ENCODE data around the gene ITGAL. TPM values are rescaled to one million over a fixed set of nuclear protein-coding genes. Genes with fewer than 3 reads are reported as not detected.

Gene ITGAL
- total RNA-seq, 2 experiments from 2014 or later, result 210 to 222 TPM

- ATAC-seq, result no peak
- Mint-ChIP-seq H3K4me1 (peaks cover 29% of the 10 kb centered on the region), H3K27ac (peak overlapping the region; percentile 9), H3K36me3 (ENCODE audit: low read depth) (peaks cover 67% of the 10 kb centered on the region), H3K9me3 (ENCODE audit: low read depth) (no peaks in the 10 kb centered on the region), H3K4me3 (no peak overlapping the region), H3K27me3 (no peaks in the 10 kb centered on the region)
- DNase-seq, result no peak
- POLR2A ChIA-PET, result interaction anchor here (0.6 to 1.3 kb wide), 3 partner anchors 19 to 34 kb away, joined by 3 to 4 read pairs (median 3); partner anchors contain the start of gene ITGAL
- intact Hi-C loops (cut with DNase I, micrococcal nuclease), result loop anchor here (1.0 to 5.0 kb wide), 4 partner anchors 39 to 59 kb away; partner anchors contain the start of genes DCTPP1 (in 1 of the 2) and ZNF747 (in 1 of the 2)
- CTCF ChIA-PET, result interaction anchor here (0.7 to 2.1 kb wide), 2 partner anchors 33 to 61 kb away, joined by 3 to 13 read pairs; partner anchors contain the start of gene DCTPP1
Observed at GRCh38 chr16:30491229-30491628, 18.7 kb downstream of the ITGAL start.

DNA sequence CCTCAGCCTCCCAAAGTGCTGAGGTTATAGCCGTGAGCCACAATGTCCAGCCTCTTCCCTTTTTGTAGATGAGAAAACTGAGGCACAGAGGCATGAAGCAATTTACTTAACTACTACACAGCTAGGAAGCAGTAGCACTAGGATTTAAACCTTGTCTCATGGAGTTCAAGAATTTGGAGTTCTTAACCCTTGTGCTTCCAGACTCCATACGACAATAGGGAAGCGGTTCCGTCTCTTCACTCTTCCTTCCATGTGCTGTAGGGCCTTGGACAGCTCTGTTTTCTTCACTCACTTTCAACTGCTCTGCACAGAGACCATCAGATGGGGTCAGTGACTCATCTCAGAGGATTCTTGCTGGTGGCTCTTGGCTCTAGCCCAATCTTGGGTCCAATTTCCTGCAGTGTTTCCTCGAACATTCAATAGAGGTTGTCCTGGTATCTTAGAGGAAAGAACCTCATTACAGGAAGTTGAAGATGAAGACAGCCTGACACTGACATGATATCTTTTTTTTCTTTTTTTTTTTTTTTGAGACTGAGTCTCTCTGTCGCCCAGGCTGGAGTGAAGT is 19.3 kb downstream of the ITGAL start:
- Mint-ChIP-seq H3K36me3 (ENCODE audit: low read depth) (peaks cover 65% of the 10 kb centered on the region), H3K9me3 (ENCODE audit: low read depth) (no peaks in the 10 kb centered on the region), H3K27ac (peak overlapping the region; percentile 66), H3K4me3 (no peak overlapping the region), H3K27me3 (no peaks in the 10 kb centered on the region), H3K4me1 (peaks cover 25% of the 10 kb centered on the region)
- ChIA-PET POLR2A (interaction anchor here (0.6 kb wide), 1 partner anchor 30 kb away, joined by 3 read pairs; no protein-coding TSS in a partner anchor), CTCF (interaction anchor here (2.1 kb wide), 1 partner anchor 62 kb away, joined by 13 read pairs; the partner anchor contains the start of gene DCTPP1)
- ATAC-seq (peak; percentile 65), DNase-seq (peak; percentile 24)
- intact Hi-C loops (cut with DNase I, micrococcal nuclease), result loop anchor here (1.0 to 5.0 kb wide), 4 partner anchors 40 to 60 kb away; partner anchors contain the start of genes DCTPP1 (in 1 of the 2) and ZNF747 (in 1 of the 2)

GRCh38 chr16:30493941-30494488 is 21.5 kb downstream of the ITGAL start:
- peaks cover 17% of the 10 kb centered on the region for H3K4me1 Mint-ChIP-seq
- H3K4me3 Mint-ChIP-seq, result no peak overlapping the region
- ChIA-PET CTCF (no interaction called here), POLR2A (no interaction called here)
- H3K27ac Mint-ChIP-seq, result peak overlapping the region; percentile 4
- intact Hi-C loops (cut with DNase I, micrococcal nuclease), result loop anchor here in 1 of 2 experiments (5.0 kb wide), 3 partner anchors 38 to 62 kb away; partner anchors contain the start of genes DCTPP1 and ZNF747
- DNase-seq (no peak), ATAC-seq (no peak)
- no peaks in the 10 kb centered on the region for H3K9me3 Mint-ChIP-seq (ENCODE audit: low read depth)
- peaks cover 56% of the 10 kb centered on the region for H3K36me3 Mint-ChIP-seq (ENCODE audit: low read depth)
- no peaks in the 10 kb centered on the region for H3K27me3 Mint-ChIP-seq

- Mint-ChIP-seq H3K9me3 (ENCODE audit: low read depth) (no peaks in the 10 kb centered on the region), H3K4me1 (peaks cover 16% of the 10 kb centered on the region), H3K27me3 (no peaks in the 10 kb centered on the region), H3K4me3 (no peak overlapping the region), H3K36me3 (ENCODE audit: low read depth) (peaks cover 53% of the 10 kb centered on the region), H3K27ac (peak overlapping the region; percentile 4)
- intact Hi-C loops (cut with DNase I, micrococcal nuclease), result loop anchor here in 1 of 2 experiments (5.0 kb wide), 3 partner anchors 38 to 62 kb away; partner anchors contain the start of genes DCTPP1 and ZNF747
- CTCF ChIA-PET, result interaction anchor here (1.6 to 1.9 kb wide), 2 partner anchors 65 to 121 kb away, joined by 4 to 5 read pairs; partner anchors contain the start of gene DCTPP1
- ATAC-seq (no peak), DNase-seq (no peak)
- POLR2A ChIA-PET, result no interaction called here
Observed at GRCh38 chr16:30494709-30495108, 22.2 kb downstream of the ITGAL start.

GRCh38 chr16:30499284-30499683 is 26.7 kb downstream of the ITGAL start:
- H3K27ac Mint-ChIP-seq, result no peak overlapping the region
- CTCF ChIA-PET, result interaction anchor here (0.6 to 1.1 kb wide), 3 partner anchors 116 to 841 kb away, joined by 3 to 4 read pairs (median 4); no protein-coding TSS in a partner anchor
- H3K36me3 Mint-ChIP-seq (ENCODE audit: low read depth), result peaks cover 39% of the 10 kb centered on the region
- intact Hi-C loops (cut with DNase I, micrococcal nuclease), result no loop called here
- DNase-seq (no peak), ATAC-seq (no peak)
- H3K4me1 Mint-ChIP-seq, result peaks cover 4% of the 10 kb centered on the region
- POLR2A ChIA-PET, result no interaction called here
- no peaks in the 10 kb centered on the region for H3K9me3 Mint-ChIP-seq (ENCODE audit: low read depth)
- H3K4me3 Mint-ChIP-seq, result no peak overlapping the region
- no peaks in the 10 kb centered on the region for H3K27me3 Mint-ChIP-seq

GRCh38 chr16:30503403-30504296 is 31.1 kb downstream of the ITGAL start:
- Mint-ChIP-seq H3K9me3 (ENCODE audit: low read depth) (no peaks in the 10 kb centered on the region), H3K27ac (peak overlapping the region; percentile 72), H3K4me1 (peaks cover 4% of the 10 kb centered on the region), H3K4me3 (no peak overlapping the region), H3K27me3 (no peaks in the 10 kb centered on the region), H3K36me3 (ENCODE audit: low read depth) (peaks cover 40% of the 10 kb centered on the region)
- ChIA-PET POLR2A (no interaction called here), CTCF (no interaction called here)
- DNase-seq (no peak), ATAC-seq (no peak)
- intact Hi-C loops (cut with DNase I, micrococcal nuclease), result no loop called here

GRCh38 chr16:30509081-30509765 is 36.7 kb downstream of the ITGAL start:
- DNase-seq (no peak), ATAC-seq (no peak)
- H3K27ac Mint-ChIP-seq, result peak overlapping the region; percentile 10
- H3K4me1 Mint-ChIP-seq, result no peaks in the 10 kb centered on the region
- no peaks in the 10 kb centered on the region for H3K27me3 Mint-ChIP-seq
- ChIA-PET CTCF (interaction anchor here (0.6 kb wide), 3 partner anchors 84 to 121 kb away, joined by 3 to 4 read pairs (median 3); no protein-coding TSS in a partner anchor), POLR2A (no interaction called here)
- no peak overlapping the region for H3K4me3 Mint-ChIP-seq
- H3K9me3 Mint-ChIP-seq (ENCODE audit: low read depth), result no peaks in the 10 kb centered on the region
- H3K36me3 Mint-ChIP-seq (ENCODE audit: low read depth), result peaks cover 62% of the 10 kb centered on the region
- intact Hi-C loops (cut with DNase I, micrococcal nuclease), result no loop called here

DNA sequence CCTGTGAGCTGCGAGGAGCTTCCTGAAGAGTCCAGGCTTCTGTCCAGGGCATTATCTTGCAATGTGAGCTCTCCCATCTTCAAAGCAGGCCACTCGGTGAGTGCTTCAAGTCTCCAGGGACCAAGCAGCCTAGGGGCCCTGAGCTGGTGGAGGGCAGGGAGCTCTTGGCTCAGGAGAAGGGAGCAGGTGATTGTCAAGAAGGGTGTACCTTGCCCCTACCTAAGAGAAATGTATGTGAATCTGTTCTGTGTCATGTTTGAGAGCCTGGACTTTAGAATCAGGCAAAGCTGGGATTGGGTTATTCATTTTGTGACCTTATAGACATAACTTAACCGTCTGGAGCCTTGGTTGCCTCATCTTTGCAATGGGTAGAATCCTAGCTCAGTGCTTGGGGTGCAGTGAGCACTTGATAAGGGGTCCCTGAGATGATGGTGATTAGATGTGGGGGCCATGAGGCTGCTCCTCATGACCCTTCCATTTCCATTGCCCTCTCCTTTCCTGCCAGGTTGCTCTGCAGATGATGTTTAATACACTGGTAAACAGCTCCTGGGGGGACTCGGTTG is 37.9 kb downstream of the ITGAL start:
- H3K4me3 Mint-ChIP-seq, result no peak overlapping the region
- DNase-seq (no peak), ATAC-seq (no peak)
- POLR2A ChIA-PET, result interaction anchor here (0.8 kb wide), 1 partner anchor 140 kb away, joined by 5 read pairs; no protein-coding TSS in a partner anchor
- H3K4me1 Mint-ChIP-seq, result no peaks in the 10 kb centered on the region
- no peaks in the 10 kb centered on the region for H3K9me3 Mint-ChIP-seq (ENCODE audit: low read depth)
- H3K27ac Mint-ChIP-seq, result no peak overlapping the region
- H3K36me3 Mint-ChIP-seq (ENCODE audit: low read depth), result peaks cover 62% of the 10 kb centered on the region
- H3K27me3 Mint-ChIP-seq, result no peaks in the 10 kb centered on the region
- CTCF ChIA-PET, result interaction anchor here (0.7 to 2.1 kb wide), 5 partner anchors 61 to 151 kb away, joined by 3 to 10 read pairs (median 5); partner anchors contain the start of gene DCTPP1
- intact Hi-C loops (cut with DNase I, micrococcal nuclease), result no loop called here

DNA sequence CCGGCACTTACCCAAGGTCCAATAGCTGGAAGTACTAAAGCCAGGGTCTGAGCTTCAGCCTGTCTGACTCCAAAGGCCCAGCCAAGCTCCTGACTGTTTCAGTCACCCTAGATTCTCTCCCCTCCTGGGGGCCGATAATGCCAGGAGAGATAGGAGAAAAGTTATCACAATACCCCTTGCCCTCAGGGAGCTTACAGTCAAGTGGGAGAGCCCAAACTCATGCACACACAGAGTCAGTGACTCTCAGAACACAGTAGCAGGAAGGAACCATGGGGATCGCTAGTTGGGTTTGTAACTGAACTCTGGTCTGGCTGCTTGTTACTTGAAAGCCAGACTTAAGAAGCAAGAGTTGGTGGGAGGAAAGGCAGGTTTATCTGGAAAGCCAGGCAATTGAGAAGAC is 39.0 kb downstream of the ITGAL start:
- H3K4me1 Mint-ChIP-seq, result no peaks in the 10 kb centered on the region
- CTCF ChIA-PET, result interaction anchor here (0.7 to 2.1 kb wide), 3 partner anchors 62 to 108 kb away, joined by 3 to 10 read pairs (median 8); partner anchors contain the start of gene DCTPP1
- intact Hi-C loops (cut with DNase I, micrococcal nuclease), result no loop called here
- H3K9me3 Mint-ChIP-seq (ENCODE audit: low read depth), result no peaks in the 10 kb centered on the region
- ATAC-seq, result no peak
- peaks cover 66% of the 10 kb centered on the region for H3K36me3 Mint-ChIP-seq (ENCODE audit: low read depth)
- no peak overlapping the region for H3K27ac Mint-ChIP-seq
- no peak overlapping the region for H3K4me3 Mint-ChIP-seq
- no peaks in the 10 kb centered on the region for H3K27me3 Mint-ChIP-seq
- DNase-seq, result no peak
- POLR2A ChIA-PET, result interaction anchor here (0.6 to 0.8 kb wide), 2 partner anchors 11 to 351 kb away, joined by 3 read pairs; no protein-coding TSS in a partner anchor

- no peak overlapping the region for H3K27ac Mint-ChIP-seq
- H3K27me3 Mint-ChIP-seq, result no peaks in the 10 kb centered on the region
- ChIA-PET POLR2A (no interaction called here), CTCF (interaction anchor here (0.7 kb wide), 1 partner anchor 301 kb away, joined by 3 read pairs; no protein-coding TSS in a partner anchor)
- no peak for DNase-seq
- H3K36me3 Mint-ChIP-seq (ENCODE audit: low read depth), result peaks cover 78% of the 10 kb centered on the region
- H3K4me3 Mint-ChIP-seq, result no peak overlapping the region
- no peaks in the 10 kb centered on the region for H3K9me3 Mint-ChIP-seq (ENCODE audit: low read depth)
- no peak for ATAC-seq
- no peaks in the 10 kb centered on the region for H3K4me1 Mint-ChIP-seq
- intact Hi-C loops (cut with DNase I, micrococcal nuclease), result no loop called here
Observed at GRCh38 chr16:30515275-30515674, 42.7 kb downstream of the ITGAL start.
